CD4-positive, alpha-beta memory T cell (primary cell): ENCODE data around the gene PDE8B. TPM values are rescaled to one million over a fixed set of nuclear protein-coding genes. Genes with fewer than 3 reads are reported as not detected.

Experiments used
- CTCF ChIA-PET: fragments of 350-600 bp; sonication (Branson Sonifier 250); formaldehyde crosslinking; loops from one replicate; lab custom pipeline; 2021; ENCODE audit warnings: inconsistent platforms; ENCODE audit not compliant: partially characterized antibody; lab: Charles Lee
- POLR2A ChIA-PET: fragments of 350-600 bp; sonication (Branson Sonifier 250); formaldehyde crosslinking; loops from one replicate; lab custom pipeline; 2021; ENCODE audit not compliant: partially characterized antibody; lab: Charles Lee
- DNase-seq, 5 donors: peaks; one replicate each; pipeline versions ENCODE4 v3.0.0 to v3.0.0-alpha.2; 2020 to 2022; ENCODE audit warnings: mixed read lengths in 1 of 5
- H3K27ac ChIP-seq: one replicate; pipeline ENCODE4 v1.7.0; 2013; ENCODE audit warnings: low read depth, low read length
- H3K27me3 ChIP-seq: 2 replicates; pipeline ENCODE4 v1.7.0; 2013; ENCODE audit warnings: mild to moderate bottlenecking, low read length, moderate library complexity; ENCODE audit not compliant: insufficient read depth
- H3K36me3 ChIP-seq: 2 replicates; pipeline ENCODE4 v1.7.0; 2013; ENCODE audit warnings: mild to moderate bottlenecking, low read length, moderate library complexity; ENCODE audit not compliant: insufficient read depth
- H3K4me1 ChIP-seq: 2 replicates; pipeline ENCODE4 v1.7.0; 2013; ENCODE audit warnings: mild to moderate bottlenecking, low read length, moderate library complexity; ENCODE audit not compliant: insufficient read depth
- H3K4me3 ChIP-seq, 2 donors: one replicate each; pipeline ENCODE4 v1.7.0; 2013; ENCODE audit warnings: low read length in 2 of 2, mild to moderate bottlenecking in 1 of 2
- H3K9me3 ChIP-seq, 2 donors: one replicate each; pipeline ENCODE4 v1.7.0; 2013; ENCODE audit warnings: low read length in 2 of 2, control low read depth in 1 of 2; ENCODE audit not compliant: control insufficient read depth in 1 of 2
- H3K27ac Mint-ChIP-seq, 7 donors: one replicate each; pipeline ENCODE4 v1.8.0; 2020 to 2021; ENCODE audit warnings: mixed read lengths in 7 of 7, mild to moderate bottlenecking in 6 of 7, inconsistent platforms in 3 of 7, moderate library complexity in 3 of 7
- H3K27me3 Mint-ChIP-seq, 2 donors: one replicate each; pipeline ENCODE4 v1.8.0; 2020 to 2021; ENCODE audit warnings: mixed read lengths in 2 of 2
- H3K36me3 Mint-ChIP-seq, 2 donors: one replicate each; pipeline ENCODE4 v1.8.0; 2020 to 2021; ENCODE audit warnings: mixed read lengths in 2 of 2, inconsistent platforms in 1 of 2, mild to moderate bottlenecking in 1 of 2
- H3K4me1 Mint-ChIP-seq, 4 donors: one replicate each; pipeline ENCODE4 v1.8.0; 2020 to 2021; ENCODE audit warnings: mixed read lengths in 4 of 4, mild to moderate bottlenecking in 1 of 4
- H3K4me3 Mint-ChIP-seq, 8 donors: one replicate each; pipeline ENCODE4 v1.8.0; 2020 to 2021; ENCODE audit warnings: mixed read lengths in 8 of 8, mild to moderate bottlenecking in 7 of 8, moderate library complexity in 6 of 8, inconsistent platforms in 3 of 8
- H3K9me3 Mint-ChIP-seq, 8 donors: one replicate each; pipeline ENCODE4 v1.8.0; 2020 to 2021; ENCODE audit warnings: mixed read lengths in 8 of 8, mild to moderate bottlenecking in 5 of 8, inconsistent platforms in 3 of 8, moderate library complexity in 1 of 8
- intact Hi-C: fragments of 100-400 bp; cut with micrococcal nuclease; formaldehyde crosslinking; loops from one replicate; pipeline ENCODE4 v1.15.1; 2023
- polyA plus RNA-seq, 2 donors: library from polyadenylated mRNA; unstranded; fragments of 300-500 nt; fragmentation: Illumina TruSeq; gene quantifications; one replicate each; pipeline ENCODE4 v1.2.3, GENCODE V29; 2021
- total RNA-seq, 2 experiments: library from RNA; stranded (reverse); gene quantifications; one replicate each; pipeline ENCODE4 v1.2.3, GENCODE V29; 2021

PDE8B gene
- total and polyA plus RNA-seq, 4 experiments from 2014 or later, result 0.26 TPM; not detected in 3

DNA sequence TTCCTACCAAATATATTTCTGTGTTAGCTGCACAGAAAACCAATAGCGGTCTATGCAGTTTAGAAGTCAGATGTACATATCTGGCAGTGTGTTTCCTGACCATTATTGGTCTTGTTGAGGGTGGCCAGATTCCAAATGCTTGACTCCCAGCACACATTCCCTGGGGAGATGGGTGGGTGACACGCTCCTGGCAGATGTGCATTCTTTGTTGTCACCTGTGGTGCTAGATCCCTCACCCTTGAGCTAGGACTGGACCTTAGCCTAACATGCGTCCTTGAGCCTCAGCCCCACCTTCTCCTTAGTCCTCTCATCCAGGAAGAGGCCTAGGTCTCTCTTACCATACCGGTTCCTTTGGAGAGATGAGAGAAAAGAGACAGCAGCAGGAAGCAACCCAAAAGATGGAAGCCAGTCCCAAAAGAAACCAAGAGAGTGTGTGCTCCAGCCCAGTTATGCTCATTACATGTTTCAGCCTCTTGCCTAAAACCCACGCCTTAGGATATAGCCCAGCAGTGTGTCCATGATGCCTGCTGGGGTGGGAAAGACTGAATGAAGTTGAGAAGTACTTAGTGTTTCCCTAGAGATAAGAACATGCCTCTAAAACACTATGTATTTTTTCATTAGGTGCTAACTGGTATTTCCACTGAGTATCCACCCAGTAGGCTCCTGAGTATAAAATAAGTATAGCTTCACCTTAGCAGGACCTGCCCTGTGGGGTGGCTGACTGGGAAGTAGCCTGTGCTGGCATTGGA, 116.7 kb downstream of the PDE8B start:
- Histone ChIP-seq H3K27me3 (no peaks in the 10 kb centered on the region), H3K4me1 (no peaks in the 10 kb centered on the region), H3K36me3 (no peaks in the 10 kb centered on the region), H3K9me3 (no peaks in the 10 kb centered on the region), H3K27ac (no peak overlapping the region), H3K4me3 (no peak overlapping the region)
- ChIA-PET CTCF (no interaction called here), POLR2A (no interaction called here)
- H3K27me3 Mint-ChIP-seq, result peaks cover 3 to 6% of the 10 kb centered on the region in 2 donors
- intact Hi-C loops, result no loop called here
- DNase-seq, result no peak
- H3K27ac Mint-ChIP-seq, result no peak overlapping the region
- H3K9me3 Mint-ChIP-seq, result no peaks in the 10 kb centered on the region
- no peak overlapping the region for H3K4me3 Mint-ChIP-seq
- peaks cover 5 to 8% (median 7%) of the 10 kb centered on the region in 4 donors for H3K4me1 Mint-ChIP-seq
- H3K36me3 Mint-ChIP-seq, result no peaks in the 10 kb centered on the region

DNA sequence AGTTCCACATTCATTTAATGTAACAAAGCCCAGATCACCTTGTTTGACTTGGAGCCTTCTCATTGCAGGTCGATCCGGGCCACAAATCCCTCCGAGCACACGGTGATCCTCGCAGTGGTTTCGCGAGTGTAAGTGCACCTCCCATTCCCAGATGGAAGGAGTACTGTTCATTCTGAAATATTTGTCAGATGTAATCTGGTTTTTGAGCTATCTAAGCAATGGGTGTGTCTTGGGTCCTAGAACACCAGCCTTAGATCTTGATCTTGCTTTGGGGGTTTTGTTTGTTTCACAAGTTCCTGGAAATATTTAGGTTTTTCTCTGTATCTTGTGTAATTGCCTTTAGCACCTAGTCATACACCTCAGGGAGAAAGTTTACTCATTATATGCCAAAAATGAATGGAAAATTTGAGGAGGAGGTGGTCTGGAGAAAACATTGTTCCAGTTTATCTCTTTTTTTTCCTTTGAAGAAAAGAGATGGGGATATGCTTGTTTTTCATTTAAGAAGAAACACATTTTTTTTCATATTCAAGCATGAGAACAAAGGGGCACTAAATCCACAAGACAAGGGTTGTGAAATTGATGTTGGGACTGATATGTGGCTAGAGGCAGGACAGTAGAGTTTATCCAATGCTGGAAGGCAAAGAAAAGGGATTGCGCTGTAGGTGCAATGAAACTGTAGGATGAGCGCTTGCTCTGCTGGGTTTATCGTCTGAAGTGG, 118.6 kb downstream of the PDE8B start:
- Mint-ChIP-seq H3K4me1 (peaks cover 5 to 8% (median 7%) of the 10 kb centered on the region in 4 donors), H3K27ac (peak overlapping the region in 1 of 7 donors; percentile 38), H3K9me3 (no peaks in the 10 kb centered on the region), H3K4me3 (peak overlapping the region in 2 of 8 donors; percentile 5 to 28), H3K27me3 (peaks cover 3 to 6% of the 10 kb centered on the region in 2 donors), H3K36me3 (no peaks in the 10 kb centered on the region)
- POLR2A ChIA-PET, result no interaction called here
- Histone ChIP-seq H3K4me1 (no peaks in the 10 kb centered on the region), H3K36me3 (no peaks in the 10 kb centered on the region), H3K9me3 (no peaks in the 10 kb centered on the region), H3K27me3 (no peaks in the 10 kb centered on the region), H3K27ac (no peak overlapping the region), H3K4me3 (no peak overlapping the region)
- CTCF ChIA-PET, result no interaction called here
- intact Hi-C loops, result no loop called here
- DNase-seq, result no peak

- Mint-ChIP-seq H3K4me3 (no peak overlapping the region), H3K27me3 (peaks cover 3 to 6% of the 10 kb centered on the region in 2 donors), H3K9me3 (no peaks in the 10 kb centered on the region), H3K27ac (no peak overlapping the region), H3K4me1 (peaks cover 5 to 8% (median 7%) of the 10 kb centered on the region in 4 donors), H3K36me3 (no peaks in the 10 kb centered on the region)
- ChIA-PET CTCF (no interaction called here), POLR2A (no interaction called here)
- no peak overlapping the region for H3K27ac ChIP-seq
- intact Hi-C loops, result no loop called here
- DNase-seq, result no peak
- H3K27me3 ChIP-seq, result no peaks in the 10 kb centered on the region
- H3K4me3 ChIP-seq, result no peak overlapping the region
- no peaks in the 10 kb centered on the region for H3K4me1 ChIP-seq
- H3K9me3 ChIP-seq, result no peaks in the 10 kb centered on the region
- no peaks in the 10 kb centered on the region for H3K36me3 ChIP-seq
Observed at GRCh38 chr5:77329664-77330430, 119.4 kb downstream of the PDE8B start.

GRCh38 chr5:77333036-77333435, 122.6 kb downstream of the PDE8B start:
- intact Hi-C loops, result no loop called here
- ChIA-PET POLR2A (no interaction called here), CTCF (no interaction called here)
- H3K27ac ChIP-seq, result no peak overlapping the region
- Mint-ChIP-seq H3K36me3 (no peaks in the 10 kb centered on the region), H3K27ac (no peak overlapping the region), H3K27me3 (peaks cover 3 to 4% of the 10 kb centered on the region in 2 donors), H3K4me3 (no peak overlapping the region), H3K4me1 (peaks cover 5 to 8% (median 7%) of the 10 kb centered on the region in 4 donors), H3K9me3 (no peaks in the 10 kb centered on the region)
- H3K36me3 ChIP-seq, result no peaks in the 10 kb centered on the region
- H3K27me3 ChIP-seq, result no peaks in the 10 kb centered on the region
- no peaks in the 10 kb centered on the region for H3K9me3 ChIP-seq
- no peak overlapping the region for H3K4me3 ChIP-seq
- DNase-seq, result no peak
- H3K4me1 ChIP-seq, result no peaks in the 10 kb centered on the region

- no peak overlapping the region for H3K27ac ChIP-seq
- Mint-ChIP-seq H3K36me3 (no peaks in the 10 kb centered on the region), H3K4me1 (peaks cover 4 to 8% (median 6%) of the 10 kb centered on the region in 4 donors), H3K27me3 (peaks cover 3 to 4% of the 10 kb centered on the region in 2 donors), H3K27ac (no peak overlapping the region), H3K4me3 (no peak overlapping the region), H3K9me3 (no peaks in the 10 kb centered on the region)
- no peak for DNase-seq
- POLR2A ChIA-PET, result no interaction called here
- H3K9me3 ChIP-seq, result no peaks in the 10 kb centered on the region
- H3K27me3 ChIP-seq, result no peaks in the 10 kb centered on the region
- H3K4me1 ChIP-seq, result no peaks in the 10 kb centered on the region
- CTCF ChIA-PET, result no interaction called here
- intact Hi-C loops, result no loop called here
- H3K36me3 ChIP-seq, result no peaks in the 10 kb centered on the region
- H3K4me3 ChIP-seq, result no peak overlapping the region
Observed at GRCh38 chr5:77333451-77334123, 123.1 kb downstream of the PDE8B start.

DNA sequence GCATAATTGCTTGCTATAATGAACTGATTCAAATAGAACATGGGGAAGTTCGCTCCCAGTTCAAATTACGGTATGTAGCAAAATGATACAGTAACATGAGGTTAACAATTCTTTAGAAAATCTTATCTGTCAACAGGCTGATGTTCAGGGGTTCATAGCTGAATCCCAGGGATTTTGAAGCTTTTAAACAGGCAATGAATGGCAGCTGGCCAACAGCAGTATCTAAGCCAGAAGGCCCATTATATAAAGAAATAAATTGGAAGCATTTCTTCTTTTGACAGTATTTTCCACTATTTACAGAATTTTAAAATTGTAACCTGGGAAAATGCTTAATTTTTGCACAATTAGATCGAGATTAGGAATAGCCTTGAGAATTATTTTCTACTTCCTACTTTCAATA, 126.8 kb downstream of the PDE8B start:
- no peak overlapping the region for H3K27ac ChIP-seq
- H3K27me3 ChIP-seq, result no peaks in the 10 kb centered on the region
- H3K9me3 ChIP-seq, result no peaks in the 10 kb centered on the region
- H3K4me1 Mint-ChIP-seq, result no peaks in the 10 kb centered on the region
- H3K4me3 Mint-ChIP-seq, result no peak overlapping the region
- no peaks in the 10 kb centered on the region for H3K9me3 Mint-ChIP-seq
- H3K4me3 ChIP-seq, result no peak overlapping the region
- no peak for DNase-seq
- H3K36me3 Mint-ChIP-seq, result no peaks in the 10 kb centered on the region
- ChIA-PET POLR2A (no interaction called here), CTCF (no interaction called here)
- intact Hi-C loops, result no loop called here
- no peaks in the 10 kb centered on the region for H3K27me3 Mint-ChIP-seq
- H3K36me3 ChIP-seq, result no peaks in the 10 kb centered on the region
- no peaks in the 10 kb centered on the region for H3K4me1 ChIP-seq
- H3K27ac Mint-ChIP-seq, result no peak overlapping the region

DNA sequence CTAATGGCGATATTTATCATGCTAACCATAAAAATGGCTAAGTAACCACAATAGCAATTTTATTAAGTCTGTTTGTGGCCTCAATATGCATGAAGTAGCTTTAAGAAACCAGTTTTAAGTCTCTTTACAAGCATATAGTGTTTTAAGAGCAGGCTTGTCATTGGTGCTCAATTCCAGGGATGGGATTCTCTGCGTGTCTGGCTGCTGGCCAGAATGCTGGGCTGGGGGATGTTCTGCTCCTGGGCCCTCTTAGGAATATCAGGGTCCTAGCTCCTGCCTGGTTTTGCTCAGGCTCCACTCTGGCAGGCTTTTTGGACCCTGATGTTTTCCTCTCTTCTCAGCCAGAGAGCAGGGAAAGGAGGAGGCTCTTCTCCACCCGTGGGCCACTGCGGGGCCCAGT, 127.2 kb downstream of the PDE8B start:
- Histone ChIP-seq H3K36me3 (no peaks in the 10 kb centered on the region), H3K27me3 (no peaks in the 10 kb centered on the region), H3K27ac (no peak overlapping the region), H3K4me1 (no peaks in the 10 kb centered on the region), H3K9me3 (no peaks in the 10 kb centered on the region), H3K4me3 (no peak overlapping the region)
- DNase-seq, result no peak
- CTCF ChIA-PET, result no interaction called here
- intact Hi-C loops, result no loop called here
- Mint-ChIP-seq H3K27me3 (no peaks in the 10 kb centered on the region), H3K9me3 (no peaks in the 10 kb centered on the region), H3K4me1 (no peaks in the 10 kb centered on the region), H3K4me3 (no peak overlapping the region), H3K36me3 (no peaks in the 10 kb centered on the region), H3K27ac (no peak overlapping the region)
- POLR2A ChIA-PET, result no interaction called here
